HG03469 (cell line): ENCODE data around the gene C3orf80.
"Not testable (repeated sequence)": the region's sequence is repeated elsewhere in the genome, so short reads cannot be mapped to it uniquely, and the experiment has no call there.

Experiments used
- ATAC-seq: cut with Tn5 transposase; IDR thresholded peaks from one replicate; pipeline ENCODE4 v1.9.1; 2021; ENCODE audit warnings: mild to moderate bottlenecking, moderate library complexity, moderate number of reproducible peaks; ENCODE audit not compliant: unreplicated experiment

Gene C3orf80

DNA sequence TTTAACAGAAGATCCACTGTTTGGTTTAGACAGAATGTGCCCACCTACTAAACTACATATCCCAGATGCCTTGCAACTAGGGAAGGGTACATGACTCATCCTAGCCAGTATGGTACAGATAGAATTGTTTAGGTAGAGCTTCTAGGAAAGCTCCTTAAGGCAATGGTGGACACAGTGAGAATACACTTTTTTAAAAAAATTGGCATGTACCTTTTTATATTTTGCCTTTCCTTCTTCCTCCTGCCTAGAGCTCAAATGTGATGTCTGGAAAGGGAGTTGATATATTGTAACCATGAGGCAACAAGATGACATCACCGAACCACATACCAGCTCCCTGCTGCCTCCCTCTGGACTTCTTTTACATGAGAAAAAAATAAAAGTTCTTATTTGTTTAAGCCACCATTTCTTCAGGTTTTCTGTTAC lies 14.4 kb upstream of the C3orf80 start:
- no peak for ATAC-seq

DNA sequence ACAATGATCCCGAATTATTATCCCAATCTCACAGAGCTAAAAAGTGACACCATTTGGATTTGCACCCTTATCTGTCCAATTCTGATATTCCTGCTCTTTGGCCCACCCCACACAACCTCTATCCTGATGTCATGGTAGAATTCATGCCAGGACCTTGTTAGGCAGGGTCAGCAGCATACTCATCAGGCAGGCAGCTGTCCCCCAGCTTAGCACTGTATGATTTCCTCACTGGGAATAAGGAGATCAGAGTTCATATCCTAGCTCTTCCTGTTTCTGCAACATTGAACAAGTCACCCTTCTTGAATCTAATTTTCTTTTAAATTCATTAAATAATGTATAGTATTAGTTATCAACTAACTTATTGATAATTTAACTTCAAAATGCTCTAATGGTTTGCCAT lies 12.0 kb upstream of the C3orf80 start:
- no peak for ATAC-seq

DNA sequence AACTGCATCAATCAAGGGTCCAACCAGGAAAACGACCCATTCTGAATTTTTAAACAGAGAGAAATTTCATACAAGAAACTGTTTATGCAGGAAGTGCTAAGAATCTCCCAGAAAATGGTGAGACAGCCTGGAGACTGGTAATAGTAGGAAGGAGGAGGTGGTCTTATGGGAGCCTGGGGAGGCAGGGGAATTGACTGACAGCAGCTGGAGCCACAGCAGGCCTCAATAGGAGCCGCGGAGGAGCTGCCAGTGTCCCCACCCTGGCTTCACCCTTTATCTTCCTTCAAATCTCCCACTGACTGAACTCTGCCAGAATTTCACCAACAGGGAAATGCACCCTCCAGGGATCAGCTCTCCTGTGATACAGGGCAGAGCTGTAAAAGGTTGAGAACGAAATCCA lies 7.5 kb upstream of the C3orf80 start:
- no peak for ATAC-seq

DNA sequence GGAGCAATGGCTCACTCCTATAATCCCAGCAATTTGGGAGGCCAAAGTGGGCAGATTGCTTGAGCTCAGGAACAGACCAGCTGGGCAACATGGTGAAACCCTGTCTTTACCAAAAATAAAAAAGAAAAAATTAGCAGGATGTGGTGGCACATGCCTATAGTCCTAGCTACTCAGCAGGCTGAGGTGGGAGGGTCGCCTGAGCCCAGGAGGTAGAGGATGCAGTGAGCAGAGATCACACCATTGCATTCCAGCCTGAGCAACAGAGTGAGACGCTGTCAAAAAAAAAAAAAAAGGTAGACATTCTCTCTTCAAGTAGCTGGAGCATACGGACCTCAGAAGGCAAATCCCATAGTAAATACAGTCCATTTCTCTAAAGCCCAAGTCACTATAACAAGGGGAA lies 7.1 kb upstream of the C3orf80 start:
- ATAC-seq: no peak

DNA sequence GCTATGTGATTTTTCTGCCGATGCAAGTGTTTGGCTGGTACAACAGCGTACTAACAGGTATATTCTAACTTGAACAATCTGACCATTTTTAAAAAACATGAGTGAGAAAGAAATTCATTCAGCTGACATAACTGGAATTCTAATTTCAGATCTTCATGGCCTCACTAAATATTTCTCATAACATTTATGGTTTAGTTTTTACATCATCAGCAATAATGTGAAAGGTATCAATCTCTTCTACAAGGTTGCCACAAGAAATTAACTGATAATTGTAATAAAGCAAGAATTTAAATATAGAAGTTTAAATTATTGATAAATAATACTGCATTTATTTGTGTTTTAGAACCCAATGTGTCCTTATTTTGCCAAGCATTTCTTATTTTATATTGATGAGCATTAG lies 5.2 kb upstream of the C3orf80 start:
- no peak for ATAC-seq

DNA sequence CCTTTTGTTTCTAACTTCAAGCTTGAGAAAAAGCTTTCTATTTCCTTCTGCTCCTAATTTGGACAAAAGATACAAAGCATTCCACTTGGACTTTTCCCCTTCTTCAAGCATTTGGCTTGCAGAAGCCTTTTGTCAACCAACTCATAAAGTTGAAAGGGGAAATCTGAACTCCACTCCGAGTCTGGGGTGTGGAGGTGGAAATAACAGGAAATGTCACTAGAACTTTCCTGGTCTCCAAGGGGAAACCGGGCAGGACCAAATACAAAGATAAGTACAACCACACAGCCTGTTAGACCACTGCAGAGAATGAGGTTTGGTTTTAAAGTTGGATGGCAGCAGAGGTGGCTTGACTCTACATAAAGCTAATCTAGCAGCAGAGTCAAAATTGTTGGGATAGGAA lies 4.2 kb upstream of the C3orf80 start:
- no peak for ATAC-seq

DNA sequence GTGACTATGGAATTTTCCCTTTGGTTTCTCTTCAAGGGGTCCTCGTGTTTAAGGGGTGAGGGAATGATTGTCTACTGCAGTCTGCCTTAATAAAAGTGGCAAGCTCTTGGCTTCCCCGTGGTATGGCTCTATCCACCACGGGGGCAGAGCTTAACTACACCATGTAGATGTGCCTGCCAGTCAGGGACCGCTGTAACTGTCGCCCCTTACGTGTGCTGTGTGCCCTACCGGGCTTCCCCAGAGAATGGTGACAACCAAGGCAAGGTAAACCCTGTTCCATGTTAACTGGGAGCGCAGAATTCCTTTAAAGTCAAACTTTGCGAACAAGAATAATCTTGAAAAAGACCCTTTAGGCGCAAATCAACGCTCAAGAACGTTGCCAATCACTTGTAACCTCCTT lies 966 bp upstream of the C3orf80 start:
- no peak for ATAC-seq

DNA sequence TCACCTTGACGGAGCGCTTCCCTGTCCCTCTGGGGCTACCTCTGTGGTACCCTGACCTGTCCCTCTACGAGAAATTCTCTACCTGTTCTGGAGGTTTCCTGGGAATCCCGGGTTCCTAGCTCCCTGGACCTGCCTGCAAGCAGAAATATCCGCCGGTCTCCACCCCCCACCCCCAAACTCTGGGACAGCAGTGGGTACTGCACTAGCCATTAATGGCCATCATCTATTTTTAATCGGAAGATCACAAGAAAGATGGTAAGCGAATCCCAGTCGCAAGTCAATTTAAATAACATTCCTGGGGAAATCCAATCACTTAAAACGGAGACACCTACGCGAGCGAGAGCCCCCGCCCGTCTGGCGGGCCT lies 429 bp upstream of the C3orf80 start:
- no peak for ATAC-seq

DNA sequence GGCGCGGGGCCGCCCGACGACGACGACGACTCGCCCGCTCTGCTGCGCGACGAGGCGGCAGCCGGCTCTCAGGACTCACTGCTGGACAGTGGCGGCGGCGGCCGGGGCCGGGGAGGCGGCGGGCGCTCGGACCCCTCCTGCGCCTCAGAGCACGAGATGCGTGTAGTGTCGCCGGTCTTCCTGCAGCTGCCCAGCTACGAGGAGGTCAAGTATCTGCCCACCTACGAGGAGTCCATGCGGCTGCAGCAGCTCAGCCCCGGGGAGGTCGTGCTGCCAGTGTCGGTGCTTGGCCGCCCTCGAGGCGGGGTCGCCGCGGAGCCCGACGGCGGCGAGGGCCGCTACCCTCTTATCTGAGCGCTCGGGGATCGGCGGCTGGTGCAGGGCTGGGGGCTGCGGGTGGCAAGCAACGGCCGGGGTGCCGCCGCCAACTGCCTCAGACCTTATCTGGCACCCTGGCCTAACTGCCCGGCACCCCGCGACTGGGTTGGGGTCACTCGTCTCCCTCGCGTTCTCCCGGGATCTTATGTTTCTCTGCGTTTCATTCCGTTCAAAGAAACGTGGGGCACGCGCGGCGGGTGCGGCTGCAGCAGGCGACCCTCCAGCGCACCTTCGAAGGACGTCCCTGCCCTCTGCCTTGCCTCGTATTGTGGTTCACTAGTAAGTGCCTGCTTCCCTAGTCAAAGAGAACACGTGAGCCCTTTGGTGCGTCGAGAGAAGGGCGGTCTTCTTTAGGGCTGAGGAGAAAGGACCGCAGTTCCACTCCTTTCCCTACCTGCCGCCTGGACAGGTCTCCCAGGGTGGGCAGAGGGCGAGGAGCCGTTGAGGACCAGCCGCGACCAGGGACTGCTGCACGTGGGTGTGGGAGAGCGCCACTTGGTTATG lies 1.0 kb downstream of the C3orf80 start:
- ATAC-seq: no peak

DNA sequence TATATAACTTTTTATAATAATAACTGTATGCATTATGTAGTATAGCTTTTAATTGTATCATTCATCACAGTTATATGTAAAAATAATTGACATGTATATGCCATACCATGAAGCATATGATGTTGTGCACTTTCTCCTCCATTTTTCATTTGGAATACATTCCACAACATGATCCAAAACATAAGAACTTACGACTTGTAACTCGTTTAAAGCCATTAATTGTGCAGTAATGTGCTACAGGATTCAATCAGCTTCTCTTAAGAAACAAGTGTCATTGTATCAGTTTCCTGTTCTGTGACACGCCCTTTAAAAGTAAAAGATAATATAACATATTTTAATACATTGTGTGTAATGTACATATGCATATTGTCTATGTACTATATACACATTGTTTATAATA lies 2.2 kb downstream of the C3orf80 start:
- no peak for ATAC-seq

DNA sequence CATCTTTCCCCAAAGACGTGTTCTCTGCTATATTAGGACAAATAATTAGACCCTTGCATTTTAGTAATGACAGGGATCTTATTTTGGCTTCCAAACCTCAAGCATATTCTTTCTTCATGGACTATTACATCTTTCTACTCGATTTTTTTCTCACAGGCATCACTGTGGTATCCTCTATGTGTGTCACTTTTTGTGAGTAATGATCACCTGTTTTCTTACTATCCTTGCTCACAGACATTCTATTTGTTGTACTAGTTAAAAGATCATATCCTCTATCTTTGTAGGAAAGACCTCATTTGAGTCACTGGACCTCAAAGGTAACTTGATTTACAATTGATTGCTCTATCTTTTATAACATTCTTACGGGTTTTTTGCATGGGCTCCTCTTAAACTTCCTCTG lies 6.8 kb downstream of the C3orf80 start:
- ATAC-seq: no peak

DNA sequence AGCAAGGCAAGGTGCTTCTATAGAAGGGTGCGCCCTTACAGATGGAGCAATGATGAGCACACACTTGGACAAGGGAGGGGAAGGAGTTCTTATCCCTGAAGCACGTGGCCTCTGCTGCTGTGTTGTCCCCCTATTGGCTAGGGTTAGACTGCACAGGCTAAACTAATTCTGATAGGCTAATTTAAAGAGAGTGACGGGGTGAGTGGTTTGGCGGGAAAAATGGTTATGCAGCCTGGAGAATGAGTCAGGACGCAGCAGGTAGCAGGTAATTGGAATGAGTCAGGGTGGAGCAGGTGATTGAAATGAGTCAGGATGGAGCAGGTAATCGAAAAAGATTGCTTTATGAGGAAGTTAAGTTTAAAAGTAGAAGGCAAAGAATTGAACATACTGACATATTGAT lies 15.5 kb downstream of the C3orf80 start:
- ATAC-seq: not testable (repeated sequence)

DNA sequence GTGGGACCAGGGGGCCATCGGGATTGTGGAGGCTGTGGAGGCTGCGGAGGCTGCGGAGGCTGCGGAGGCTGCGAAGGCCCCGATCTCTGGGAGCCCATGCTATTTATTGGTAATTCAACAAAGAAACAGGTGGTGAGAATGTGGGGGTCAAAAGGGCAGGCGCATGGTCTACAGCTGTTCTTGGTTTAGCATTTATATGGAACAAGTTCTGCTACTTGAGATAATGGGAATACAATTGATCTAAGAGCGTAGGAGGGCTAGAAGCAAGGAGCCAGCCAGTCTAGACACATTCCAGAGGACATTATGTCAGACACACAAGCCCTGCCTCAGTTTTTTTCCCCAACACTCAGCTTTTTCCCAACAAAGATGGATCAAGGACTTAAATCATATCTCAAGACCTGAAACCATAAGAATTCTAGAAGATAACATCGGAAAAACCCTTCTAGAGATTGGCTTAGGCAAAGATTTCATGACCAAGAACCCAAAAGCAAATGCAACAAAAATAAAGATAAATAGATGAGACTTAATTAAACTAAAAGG lies 20.1 kb downstream of the C3orf80 start:
- no peak for ATAC-seq

DNA sequence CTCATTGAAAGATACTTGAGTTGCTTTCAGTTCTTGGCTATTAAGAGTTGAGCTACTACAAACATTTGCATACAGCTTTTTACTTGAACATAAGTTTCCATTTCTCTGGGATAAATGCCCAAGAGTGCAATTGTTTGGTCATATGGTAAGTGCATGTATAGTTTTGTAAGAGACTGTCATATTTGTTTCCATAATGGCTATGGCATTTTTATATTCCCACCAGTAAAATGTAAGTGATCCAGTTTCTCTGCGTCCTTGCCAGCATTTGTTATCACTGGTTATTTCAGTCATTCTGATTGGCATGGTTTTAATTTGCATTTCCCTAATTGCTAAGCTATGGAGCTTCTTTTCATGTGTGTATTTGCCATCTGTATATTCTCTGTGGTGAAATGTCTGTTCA lies 22.5 kb downstream of the C3orf80 start:
- no peak for ATAC-seq

DNA sequence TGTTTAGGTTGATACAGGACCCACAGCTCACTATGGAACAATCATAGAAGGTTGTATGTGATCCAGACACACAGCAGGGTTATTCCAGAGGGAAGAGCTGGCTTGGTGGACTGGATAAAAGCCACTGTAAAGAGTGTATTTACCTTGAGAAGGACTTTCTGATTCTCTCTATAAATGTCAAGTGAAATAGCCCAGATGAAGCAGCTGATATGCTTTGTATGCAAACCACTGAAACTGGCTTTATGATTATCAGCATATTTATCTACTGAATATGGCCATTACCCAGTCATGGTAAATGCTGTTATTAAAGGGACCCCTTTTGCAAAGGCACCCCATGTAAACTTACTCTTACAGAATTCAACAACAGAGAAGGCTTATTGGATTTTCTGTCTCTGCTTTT lies 28.1 kb downstream of the C3orf80 start:
- no peak for ATAC-seq

DNA sequence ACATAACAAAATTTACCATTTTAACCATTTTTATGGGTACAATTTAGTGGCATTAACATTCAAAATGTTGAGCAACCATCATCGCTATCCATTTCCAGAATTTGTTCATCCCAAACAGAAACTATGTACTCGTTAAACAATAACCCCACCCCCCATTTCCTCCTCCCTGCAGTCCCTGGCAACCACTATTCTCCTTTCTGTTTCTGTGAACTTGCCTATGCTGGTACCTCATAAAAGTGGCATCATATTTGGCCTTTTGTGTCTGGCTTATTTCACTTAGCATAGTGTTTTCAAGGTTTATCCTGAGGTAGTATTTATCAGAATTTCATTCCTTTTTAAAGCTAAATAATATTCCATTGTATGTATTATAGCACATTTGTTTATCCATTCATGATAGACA lies 32.4 kb downstream of the C3orf80 start:
- ATAC-seq: no peak

DNA sequence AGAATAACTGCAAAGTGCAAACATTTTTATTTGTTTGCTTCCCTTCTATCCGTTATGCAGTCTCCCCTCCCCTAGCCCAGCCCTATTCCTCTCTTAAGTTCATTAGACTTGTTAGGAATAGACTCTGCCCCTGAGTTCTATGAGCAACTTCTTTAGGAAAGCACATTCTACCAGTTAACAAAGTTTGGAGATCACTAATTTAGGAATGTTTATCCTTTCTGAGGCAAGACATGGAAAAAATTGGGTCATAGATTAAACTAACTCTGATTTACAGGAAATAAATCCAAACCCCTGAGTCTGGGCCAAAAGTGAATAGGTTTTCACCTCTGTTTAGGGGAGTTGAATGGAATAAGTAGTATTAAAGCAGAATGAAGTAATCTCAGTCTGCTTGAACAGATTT lies 34.4 kb downstream of the C3orf80 start:
- no peak for ATAC-seq

DNA sequence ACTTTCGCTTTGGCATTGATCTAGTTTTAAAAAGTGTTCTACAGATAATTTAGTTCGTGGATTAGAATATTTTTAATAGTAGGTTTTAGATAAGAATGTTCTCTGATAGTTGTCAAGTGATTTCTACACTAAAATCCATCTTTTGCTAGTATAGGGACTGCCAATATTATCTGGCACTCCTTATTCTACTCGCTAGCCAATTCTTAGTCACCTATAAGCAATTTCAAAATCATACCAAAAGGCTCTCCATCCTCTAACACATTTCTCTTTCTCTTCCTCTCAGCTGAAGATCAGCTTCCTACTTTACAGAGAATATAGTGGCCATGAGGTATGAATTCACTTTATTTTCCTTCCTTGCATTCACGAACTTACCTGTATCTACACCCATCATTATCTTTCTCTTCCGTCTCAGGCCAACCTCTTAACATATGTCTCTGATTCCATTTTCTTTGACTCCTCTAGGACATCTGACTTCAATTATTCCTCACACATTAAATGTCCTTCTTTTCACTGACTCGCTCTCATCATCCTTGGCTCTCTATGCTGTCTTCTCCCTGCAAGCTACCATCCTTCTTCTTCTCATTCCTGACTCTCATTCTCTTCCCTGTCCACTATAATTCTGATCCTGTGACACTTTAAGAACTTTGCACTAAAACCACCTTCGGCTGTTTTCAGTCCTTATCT lies 35.5 kb downstream of the C3orf80 start:
- ATAC-seq: no peak

DNA sequence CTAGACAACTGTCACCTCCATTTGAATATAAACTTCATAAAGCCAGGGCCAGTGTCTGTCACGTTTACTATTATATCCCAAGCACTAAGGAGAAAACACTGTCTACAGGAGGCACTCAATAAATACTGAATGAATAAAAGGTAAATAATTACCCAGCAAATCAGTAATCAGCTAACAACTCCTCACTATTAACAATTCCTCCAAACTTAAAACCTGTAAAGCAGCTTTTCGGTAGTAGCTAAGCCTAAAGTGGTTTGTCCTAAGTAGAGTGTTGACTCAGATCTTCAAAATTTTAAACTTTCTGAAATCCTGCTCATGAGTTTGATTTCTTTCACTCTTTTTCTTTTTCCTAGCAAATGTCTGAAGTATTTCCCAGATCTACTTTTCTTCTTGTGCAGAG lies 39.9 kb downstream of the C3orf80 start:
- ATAC-seq: no peak
